SIG-M5 treated with dmso at 0.1 percent for 504 hours (cell line): ENCODE measurements around the gene RGS5.

Experiments used
- DNase-seq: peaks from one replicate; lab custom pipeline; 2025; ENCODE audit not compliant: unreplicated experiment; lab: John Stamatoyannopoulos, UW

The RGS5 gene

DNA sequence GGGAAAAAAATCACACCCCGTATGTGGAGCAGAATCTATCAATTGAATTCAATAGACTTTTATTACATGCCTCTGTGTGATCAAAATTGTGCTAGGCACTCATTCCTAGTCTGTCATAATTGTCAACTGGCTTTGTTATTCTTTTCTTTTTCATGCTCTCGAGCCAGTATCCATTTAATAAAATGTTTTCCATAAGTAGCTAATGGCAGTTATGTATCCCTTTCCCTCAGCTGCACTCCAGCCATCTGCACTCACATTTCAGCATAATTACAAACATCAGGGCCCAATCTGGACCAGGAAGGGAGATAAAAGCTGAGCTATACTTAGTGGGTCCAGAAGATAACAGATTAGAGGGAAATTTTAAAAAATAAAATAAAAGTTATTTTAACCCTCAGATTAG lies 15.9 kb downstream of the RGS5 start:
- DNase-seq = no peak

DNA sequence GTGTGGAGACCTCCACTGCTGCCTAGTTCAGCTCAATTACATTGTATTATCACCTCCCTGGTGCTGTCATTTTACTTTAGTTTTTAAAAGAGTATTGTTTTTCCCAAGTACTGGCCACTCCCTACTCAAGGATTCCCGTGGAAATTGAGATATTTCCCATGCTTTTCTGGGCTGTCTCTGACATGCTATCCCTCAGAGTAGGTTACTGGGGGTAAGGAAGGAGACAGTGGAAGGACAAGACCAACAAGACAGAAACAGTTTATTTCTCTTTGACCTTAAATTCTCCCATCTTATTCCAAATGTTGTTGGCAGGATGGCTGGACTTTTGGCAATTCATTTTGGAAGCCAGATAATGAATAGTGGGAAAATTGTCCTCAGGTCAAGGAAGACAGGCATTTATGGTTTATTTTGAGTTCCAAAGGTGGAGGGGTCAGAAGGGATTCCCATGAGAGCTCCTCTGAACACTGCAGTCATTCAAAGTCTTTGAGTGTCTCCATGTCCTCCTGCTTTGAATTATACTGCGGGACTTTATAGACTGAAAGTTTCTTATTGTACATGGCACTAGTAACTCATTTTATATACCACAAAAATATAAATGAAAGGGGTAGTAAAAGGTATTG lies 20.3 kb downstream of the RGS5 start:
- DNase-seq = no peak

DNA sequence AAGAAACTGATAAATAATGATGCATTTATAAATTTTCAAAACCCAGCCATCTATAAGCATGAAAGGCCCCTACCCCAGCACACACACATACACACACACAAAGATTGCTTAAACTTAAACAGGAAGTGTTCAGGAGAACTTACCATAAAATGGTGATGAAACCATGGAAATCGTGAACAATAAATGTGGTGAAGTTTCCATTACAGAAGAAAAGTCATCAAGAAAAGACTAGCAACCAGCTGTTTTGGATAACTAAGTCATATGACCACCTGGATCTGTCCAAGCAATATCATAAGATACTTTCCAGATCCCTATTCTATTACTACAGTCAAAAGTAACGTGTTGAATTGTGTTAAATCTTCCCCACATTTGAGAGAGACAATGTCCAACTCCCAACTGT lies 24.1 kb downstream of the RGS5 start:
- DNase-seq = peak; percentile 69

DNA sequence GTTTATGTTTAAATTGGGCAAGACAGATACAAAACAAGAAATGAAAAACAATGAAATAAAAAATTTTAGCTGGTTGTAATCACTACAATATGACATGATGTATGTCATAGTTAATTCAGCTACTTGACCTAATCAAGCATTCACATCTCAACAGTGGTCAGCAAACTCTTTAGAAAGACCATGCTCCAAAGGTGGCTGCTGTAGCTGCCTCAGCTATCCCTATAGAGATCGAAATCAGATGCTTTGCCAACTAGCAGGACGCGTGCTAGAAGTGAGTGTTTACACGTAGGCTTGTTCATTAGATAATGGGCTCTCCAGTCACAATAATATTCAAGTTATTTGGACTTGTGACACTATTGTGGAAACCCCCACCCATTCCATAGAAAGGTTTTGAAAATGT lies 25.9 kb downstream of the RGS5 start:
- DNase-seq = no peak

DNA sequence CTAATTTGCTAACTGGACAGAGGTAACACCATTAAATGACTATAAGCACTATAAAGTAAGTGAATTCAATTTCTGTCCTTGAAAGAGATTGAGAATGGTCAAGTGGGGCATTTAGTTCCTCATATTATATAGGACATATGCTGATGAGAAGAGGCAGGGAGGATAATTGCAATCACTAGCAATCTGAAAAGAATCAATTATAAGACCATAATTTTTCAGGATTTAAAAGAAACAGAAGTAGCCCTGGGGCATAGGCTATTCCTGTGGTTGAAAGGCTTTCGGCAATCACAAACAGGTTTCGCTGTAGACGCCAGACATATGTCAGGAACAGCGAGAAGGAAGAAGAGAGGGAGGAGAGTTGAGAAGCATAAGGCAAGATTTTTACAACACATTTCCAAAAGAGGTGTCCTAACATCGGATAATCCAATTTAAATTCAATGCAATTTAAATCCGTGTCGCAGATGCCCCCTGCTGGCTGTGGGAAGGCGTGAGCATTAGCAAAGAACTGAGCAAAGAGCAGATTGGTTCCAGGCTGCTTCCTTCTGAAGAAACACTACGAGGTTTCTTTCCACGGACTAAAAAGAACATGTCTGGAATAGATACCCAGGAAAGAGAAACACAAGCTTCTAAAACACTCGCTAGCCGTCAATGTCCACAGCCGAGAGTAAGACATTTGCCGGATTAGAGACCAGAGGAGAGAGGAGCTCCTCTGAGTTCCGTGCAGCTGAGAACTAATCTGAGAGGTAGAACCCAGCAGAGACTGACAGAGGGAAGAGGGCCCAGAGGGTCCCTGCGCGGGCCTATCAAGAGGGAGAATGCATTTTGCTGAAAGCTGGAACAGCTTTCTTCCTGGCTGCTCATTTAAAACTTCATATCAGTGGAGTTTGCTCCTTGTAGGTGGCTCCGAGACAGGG lies 27.9 kb downstream of the RGS5 start:
- DNase-seq = peak; percentile 60

DNA sequence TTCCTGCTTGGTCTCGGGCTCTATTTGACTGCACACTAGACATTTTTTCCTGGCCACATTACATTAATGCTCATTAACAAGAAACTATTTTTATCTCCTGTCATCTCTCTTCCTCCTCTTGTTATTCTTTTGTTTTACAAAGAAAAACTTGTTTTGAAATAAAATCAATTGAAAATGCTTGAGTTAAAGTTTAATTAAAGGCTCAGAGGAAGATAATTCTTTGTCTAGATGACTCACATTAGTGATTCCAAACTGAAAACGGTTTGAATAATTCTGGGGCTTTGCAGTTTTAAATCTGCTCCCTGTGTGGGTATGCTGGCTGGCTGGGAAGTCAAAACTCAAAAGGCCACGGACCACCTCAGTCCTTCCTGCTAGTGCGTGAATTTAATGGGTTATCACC lies 29.6 kb downstream of the RGS5 start:
- DNase-seq = no peak

DNA sequence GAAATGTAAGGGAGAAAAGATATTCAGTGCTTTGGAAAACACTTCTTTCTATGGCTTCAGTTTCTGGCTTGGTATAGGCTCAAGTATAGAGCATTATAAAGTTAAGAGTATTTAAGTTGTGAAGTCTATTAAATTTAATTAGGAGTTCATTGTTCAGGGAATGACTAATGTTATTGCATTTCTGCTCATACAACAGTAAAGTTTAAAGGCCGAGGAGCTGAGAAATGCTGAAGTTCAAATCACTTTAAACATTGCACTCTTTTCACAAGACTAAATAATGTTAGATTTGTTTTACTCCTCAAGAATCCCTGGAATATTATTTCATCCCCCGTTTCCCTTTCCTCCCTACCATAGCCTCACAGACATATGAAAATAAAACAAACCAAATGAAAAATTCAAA lies 30.1 kb downstream of the RGS5 start:
- no peak for DNase-seq

DNA sequence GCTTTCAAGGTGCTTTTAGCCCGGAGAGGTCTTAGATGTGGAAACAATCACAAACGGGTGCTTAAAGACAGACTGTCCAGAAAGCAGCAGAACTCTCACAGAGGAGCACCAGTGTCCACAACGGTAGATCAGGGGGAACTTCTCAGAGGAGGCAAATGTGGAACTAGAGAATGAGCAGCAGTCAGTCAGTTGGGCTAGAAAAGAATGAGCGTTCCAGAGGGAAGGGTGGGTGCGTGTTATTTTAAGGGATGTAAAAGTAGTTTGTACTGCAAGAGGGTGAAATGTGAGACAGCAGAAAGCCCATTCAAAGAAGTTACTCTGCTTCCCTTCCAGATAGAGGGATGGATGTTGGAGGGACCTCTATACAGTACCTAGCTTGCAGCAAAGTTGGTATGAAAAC lies 30.9 kb downstream of the RGS5 start:
- DNase-seq = no peak

DNA sequence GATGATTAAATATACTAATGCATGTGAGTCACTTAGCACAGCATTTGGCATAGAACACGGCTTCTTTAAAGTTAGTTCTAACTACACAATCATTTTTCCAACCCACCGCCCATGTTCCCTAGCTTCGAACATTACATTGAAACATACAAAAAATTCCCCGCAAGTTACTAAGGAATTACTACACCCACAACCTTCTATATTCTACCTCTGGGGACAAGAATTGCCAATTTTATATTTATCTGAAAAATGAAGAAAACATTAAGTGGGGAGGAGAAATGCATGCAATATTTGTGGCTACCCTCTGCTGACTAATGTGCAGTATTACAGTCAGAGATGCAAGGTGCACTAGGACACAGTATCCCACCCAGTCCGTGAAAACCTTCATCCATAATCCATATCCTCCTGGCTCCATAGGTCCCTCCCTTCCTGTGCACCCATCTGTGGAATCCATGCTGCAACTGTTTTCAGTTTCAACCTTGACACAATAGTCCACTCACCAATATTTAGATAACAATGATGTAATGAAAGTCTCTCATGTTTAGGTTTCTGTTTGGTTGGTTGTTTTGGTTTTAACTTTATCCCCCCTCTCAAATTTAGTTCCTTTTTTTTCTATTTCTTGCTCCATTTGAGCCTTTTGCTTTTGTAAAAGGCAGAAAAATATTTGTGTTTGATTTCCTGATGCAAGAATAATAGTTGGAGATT lies 31.6 kb downstream of the RGS5 start:
- DNase-seq = peak; percentile 15

DNA sequence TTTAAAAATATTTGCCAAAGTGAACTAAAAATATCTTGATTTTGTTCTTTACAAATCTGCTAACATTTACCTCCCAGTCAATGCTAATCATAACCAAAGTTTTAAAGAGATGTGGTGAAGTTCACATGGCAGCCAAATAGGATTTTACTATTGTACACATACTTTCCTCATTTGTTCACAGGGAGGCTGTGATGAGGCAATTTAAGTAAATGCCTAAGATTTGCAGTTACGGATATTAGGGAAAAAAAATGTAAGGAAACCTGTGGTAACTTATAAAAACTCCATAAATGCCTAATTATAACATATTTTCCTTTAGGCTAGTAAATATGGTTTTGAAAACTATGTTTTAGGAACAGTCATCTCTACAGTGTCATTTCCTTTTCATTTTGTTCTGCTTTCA lies 32.4 kb downstream of the RGS5 start:
- no peak for DNase-seq

DNA sequence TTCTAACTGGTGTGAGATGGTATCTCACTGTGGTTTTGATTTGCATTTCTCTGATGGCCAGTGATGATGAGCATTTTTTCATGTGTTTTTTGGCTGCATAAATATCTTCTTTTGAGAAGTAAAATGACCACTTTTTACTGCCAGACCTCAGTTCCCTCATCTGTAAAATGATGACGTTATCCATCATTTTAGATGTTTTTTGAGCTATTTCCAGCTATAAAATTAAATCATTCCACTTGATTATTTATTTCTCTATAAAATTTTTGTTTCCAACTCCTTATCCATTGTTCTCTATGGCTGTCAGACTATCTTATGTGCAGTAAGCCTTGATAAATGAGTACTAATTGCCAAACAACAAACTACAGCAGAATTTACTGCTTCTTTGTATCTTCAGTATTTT lies 33.2 kb downstream of the RGS5 start:
- DNase-seq = no peak

DNA sequence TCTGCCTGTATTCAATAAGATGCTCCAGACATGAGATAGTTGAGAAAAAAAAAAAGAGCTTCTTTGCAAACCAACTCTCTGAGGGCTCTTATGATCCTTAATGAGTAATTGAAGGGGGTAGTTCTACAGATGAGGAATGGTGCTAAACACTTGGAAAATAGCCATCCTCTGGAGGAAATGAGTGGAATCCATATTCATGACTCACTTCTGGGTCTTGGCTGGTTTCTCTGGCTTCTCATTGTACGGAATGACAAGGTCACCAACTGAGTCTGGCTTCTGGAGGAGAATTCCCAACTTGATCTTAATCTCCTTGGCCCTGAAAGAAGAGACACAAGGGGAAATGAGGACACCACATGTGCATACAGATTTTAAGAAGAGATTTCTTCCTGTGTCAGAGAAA lies 34.7 kb downstream of the RGS5 start:
- no peak for DNase-seq

DNA sequence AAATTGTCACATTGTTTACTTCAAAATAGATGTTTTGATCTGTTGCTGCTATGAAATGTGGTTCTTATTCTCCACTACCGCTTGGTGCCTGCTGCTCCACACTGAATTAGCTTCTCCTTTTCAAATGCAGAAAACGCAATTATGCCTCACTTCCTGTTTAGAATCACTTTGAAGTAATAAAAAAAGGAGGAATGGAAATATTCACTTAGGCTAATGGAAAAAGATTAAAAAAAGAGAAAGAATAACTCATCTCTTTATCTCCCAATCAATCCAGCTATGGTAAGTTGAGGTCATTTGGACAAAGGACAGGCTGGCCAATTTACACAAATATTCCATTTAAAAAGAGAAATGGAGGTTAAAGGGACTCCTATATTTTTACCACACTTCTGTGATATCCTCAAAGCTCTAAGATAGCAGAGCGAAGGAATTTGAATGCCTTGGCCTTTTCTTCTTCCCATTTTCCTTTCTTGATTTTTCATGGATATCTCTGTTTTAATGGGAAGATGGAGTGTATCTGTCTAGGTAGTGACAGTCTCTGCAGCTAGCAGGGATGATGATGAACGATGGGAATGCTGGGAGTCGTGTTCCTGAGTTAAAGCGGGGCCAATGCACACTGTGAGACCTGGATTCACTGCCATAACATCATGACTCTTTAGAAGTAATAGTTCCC lies 35.7 kb downstream of the RGS5 start:
- peak; percentile 3 for DNase-seq

DNA sequence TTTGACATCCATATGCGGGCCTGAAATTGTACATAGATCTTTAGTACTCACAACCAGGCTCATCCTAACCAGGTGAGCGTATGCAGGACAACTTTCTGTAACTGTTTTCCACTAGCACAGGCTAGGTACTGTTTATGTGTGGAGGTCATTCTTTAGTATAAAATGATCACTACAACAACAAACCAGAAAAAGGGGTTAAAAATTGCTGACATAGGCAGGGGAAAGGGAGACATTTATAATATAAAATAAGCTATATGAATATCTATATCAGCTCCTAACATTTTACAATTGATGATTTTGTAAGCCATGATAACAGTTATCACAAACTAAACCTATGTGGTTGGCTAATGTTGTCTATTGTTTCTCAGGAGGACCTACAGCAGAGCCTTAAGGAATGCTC lies 37.6 kb downstream of the RGS5 start:
- no peak for DNase-seq

DNA sequence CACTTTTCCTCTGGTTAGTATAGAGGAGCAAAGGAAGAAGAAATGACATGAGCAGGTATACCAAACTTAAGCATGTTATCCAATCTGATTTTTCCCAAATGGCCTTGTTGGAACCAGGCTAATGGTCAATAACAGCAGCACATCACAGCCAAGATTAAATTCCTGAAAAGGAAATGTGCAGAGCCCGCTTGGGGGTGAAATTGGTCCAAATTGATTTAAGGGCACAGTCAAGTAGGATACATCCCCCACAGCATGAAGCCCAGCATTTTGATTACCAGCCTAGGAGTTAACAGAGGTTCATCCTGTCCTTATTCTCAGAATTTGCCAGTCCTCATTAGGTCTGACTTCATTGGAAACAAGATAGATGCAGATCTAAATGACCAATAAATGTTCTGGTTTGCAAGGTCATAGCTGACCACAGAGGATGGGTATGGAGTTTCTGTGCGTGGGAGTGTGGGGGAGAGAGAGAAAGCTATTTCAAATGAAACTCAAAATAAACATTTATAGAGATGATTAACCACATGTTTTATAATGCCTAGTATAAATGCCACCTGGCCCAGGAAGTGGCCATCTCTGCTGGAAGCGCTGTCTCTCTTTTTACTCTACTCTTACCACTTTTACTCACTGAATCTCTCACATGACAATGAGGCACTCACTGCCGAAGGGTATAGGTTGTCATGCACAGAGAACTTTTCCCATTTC lies 38.7 kb downstream of the RGS5 start:
- no peak for DNase-seq

DNA sequence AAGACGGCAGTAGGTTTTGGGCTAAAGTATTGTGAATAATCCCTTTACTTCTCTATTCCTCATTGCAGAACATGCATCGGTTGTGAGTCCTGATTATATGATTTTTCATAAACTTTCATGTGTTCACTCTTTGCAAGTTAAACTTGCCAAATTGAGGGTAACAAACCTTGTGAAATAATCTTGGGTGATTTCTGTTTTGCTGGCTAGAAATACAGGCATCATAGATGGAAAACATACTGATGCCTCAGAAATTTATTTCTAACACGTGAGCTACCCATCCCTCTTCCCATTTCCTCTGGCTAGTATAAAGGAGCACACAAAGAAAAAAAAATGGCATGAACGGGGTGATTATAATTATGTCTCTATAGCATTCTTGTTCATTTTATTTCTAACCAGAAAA lies 39.6 kb downstream of the RGS5 start:
- no peak for DNase-seq

DNA sequence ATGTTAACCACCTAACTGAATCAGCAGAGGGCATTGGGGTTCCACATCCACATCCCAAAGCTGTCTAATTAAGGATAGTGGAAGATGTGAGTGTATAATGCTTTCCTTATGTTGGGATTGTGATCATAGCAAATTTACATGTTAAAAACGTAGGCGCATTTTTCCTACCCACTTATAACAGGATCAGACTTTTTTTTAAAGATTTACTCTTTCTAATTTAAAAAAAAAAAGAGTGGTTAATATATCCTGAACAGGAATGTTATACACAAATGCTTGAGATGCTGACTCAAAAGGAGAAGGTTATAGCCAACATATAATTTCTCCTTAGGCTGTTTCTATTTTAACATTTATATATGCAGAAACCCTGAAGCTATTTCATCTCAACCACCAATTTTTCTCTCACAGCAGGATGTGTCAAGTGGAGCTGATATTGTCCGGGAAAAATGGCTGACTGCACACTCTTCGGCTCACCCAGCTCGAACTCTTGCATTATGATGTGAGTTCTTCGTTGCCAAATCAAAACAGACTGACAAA lies 40.3 kb downstream of the RGS5 start:
- no peak for DNase-seq

DNA sequence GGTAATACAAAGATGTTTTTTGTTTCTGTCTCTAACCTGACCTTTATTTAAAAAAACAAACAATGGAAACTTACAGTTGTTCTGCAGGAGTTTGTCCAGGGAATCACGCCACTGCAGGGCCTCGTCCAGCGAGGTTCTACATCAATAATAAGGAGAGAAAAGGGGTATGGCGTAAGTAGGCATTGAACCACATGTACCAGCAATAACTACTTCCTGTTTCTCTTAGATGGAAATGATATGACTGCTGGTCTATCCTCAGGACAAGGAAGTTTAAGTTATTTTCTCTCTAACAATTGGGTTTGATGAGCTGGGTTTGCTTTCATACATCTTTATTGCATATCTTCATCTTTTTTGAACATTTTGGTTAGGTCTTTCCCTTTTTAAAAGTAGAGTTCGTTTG lies 40.9 kb downstream of the RGS5 start:
- DNase-seq = peak; percentile 84

DNA sequence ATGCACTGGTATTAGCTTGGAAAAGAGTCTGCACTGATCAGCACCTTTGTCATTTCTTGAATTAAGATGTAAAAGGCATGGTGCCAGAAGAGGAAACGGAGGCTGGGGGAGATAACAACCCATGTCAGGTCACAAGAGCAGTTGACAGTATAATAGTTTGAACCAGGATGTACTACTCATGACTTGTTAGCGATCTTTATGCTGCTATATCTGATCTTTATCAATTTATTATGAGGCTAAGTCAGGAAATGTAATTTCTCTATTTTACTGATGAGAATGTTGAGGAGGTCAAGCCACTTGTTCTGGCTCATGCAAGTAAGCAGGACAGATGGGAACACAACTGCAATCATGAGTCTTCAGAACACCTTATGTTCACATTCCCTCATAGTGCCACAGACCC lies 41.4 kb downstream of the RGS5 start:
- no peak for DNase-seq

DNA sequence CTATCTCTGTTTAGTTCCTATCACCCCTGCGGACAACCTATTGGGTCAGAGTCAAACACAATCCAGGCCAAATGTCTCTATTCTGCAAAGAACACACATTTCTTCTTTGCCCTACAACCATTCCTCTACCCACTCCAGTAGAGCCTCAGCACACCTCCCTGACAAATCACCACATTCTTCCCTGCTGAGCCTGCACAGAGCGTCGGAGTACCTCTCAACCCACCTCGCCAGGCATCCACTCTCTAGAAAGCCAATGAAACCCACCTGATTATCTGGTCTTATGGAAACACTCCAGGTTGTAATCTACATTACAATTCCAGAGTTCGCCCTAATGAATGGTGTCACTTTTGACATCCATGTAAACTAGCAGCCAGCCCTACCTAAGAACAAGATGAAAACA lies 47.1 kb downstream of the RGS5 start:
- no peak for DNase-seq

DNA sequence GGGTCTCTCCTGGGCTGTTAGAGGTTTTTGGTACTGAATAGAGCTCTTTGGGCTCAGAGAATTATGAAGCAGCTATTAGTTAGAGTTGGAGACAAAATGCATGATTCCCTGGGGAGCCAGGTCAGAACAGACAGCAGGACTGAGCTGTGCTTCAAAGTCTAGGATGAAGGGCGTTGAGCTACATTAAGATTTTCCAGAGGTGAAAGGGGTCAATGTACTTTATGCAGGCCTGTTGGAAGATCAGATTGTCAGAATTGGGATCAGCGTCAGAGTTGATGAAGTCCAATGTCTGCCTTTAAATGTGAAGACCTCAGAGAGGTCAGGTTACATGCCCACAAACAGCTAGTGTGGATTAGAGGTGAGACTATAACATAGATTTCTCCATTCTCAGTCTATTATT lies 53.8 kb downstream of the RGS5 start:
- DNase-seq = no peak
